ENCODE results near the gene SIRPA.

DNA sequence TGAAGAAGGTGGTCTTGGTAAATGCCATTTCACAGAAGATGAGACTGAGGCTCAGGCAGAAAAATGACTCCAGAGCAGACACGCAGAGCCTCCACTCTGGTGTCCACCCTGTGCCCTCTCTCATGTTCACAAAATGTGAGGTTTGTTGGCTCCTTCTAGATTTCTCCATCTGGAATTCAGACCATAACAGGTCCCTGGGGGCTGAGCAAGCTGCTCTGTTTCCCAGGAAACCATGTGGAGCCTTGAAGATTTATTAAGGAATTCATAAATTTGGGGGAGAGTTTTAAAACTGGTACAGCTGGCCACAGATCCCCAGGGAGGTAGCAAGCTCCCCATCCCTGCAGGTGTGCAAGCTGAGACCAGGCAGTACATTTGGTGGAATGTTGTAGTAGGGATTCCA, 38.8 kb upstream of the SIRPA start:
- TF ChIP-seq FOXK1 (CRISPR knock-in tag; IDR thresholded peaks at IDR 0.05) = no peak
- no peak for TF ChIP-seq ZNF671 (CRISPR knock-in tag; IDR thresholded peaks at IDR 0.05)
- no peak for TF ChIP-seq GABPB1 (CRISPR knock-in tag; IDR thresholded peaks at IDR 0.05)
- TF ChIP-seq SMAD3 (CRISPR knock-in tag; IDR thresholded peaks at IDR 0.05; ENCODE audit: borderline replicate concordance) = no peak
- no peak for TF ChIP-seq SMAD4 (CRISPR knock-in tag; IDR thresholded peaks at IDR 0.05)
- TF ChIP-seq, protein P1, sequence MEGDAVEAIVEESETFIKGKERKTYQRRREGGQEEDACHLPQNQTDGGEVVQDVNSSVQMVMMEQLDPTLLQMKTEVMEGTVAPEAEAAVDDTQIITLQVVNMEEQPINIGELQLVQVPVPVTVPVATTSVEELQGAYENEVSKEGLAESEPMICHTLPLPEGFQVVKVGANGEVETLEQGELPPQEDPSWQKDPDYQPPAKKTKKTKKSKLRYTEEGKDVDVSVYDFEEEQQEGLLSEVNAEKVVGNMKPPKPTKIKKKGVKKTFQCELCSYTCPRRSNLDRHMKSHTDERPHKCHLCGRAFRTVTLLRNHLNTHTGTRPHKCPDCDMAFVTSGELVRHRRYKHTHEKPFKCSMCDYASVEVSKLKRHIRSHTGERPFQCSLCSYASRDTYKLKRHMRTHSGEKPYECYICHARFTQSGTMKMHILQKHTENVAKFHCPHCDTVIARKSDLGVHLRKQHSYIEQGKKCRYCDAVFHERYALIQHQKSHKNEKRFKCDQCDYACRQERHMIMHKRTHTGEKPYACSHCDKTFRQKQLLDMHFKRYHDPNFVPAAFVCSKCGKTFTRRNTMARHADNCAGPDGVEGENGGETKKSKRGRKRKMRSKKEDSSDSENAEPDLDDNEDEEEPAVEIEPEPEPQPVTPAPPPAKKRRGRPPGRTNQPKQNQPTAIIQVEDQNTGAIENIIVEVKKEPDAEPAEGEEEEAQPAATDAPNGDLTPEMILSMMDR (IDR thresholded peaks at IDR 0.05) = no peak
- no peak for TF ChIP-seq NFE2L1 (CRISPR knock-in tag; IDR thresholded peaks at IDR 0.05)
- TF ChIP-seq, protein P2, sequence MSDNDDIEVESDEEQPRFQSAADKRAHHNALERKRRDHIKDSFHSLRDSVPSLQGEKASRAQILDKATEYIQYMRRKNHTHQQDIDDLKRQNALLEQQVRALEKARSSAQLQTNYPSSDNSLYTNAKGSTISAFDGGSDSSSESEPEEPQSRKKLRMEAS (CRISPR knock-in tag; IDR thresholded peaks at IDR 0.05) = no peak
